Peyer's patch (tissue), 4 donors: Measurements from ENCODE around the gene AKAP13.

Experiments used
- POLR2A ChIP-seq, 2 donors: fragments of 450-650 bp; IDR thresholded peaks; one replicate each; pipeline ENCODE4 v1.5.1; 2017; ENCODE audit warnings: antibody characterized with exemption in 2 of 2, mild to moderate bottlenecking in 2 of 2, moderate library complexity in 2 of 2
- TF ChIP-seq, protein P1 (sequence below), 6 experiments: fragments of 450-650 bp in 4 of 6; fragments of 200-600 bp in 2 of 6; sonication (generic) in 1 of 6; IDR thresholded peaks; one replicate each; pipeline ENCODE4 v1.5.1; 2017 to 2019; ENCODE audit warnings: antibody characterized with exemption in 6 of 6, mild to moderate bottlenecking in 3 of 6, moderate library complexity in 1 of 6

DNA sequence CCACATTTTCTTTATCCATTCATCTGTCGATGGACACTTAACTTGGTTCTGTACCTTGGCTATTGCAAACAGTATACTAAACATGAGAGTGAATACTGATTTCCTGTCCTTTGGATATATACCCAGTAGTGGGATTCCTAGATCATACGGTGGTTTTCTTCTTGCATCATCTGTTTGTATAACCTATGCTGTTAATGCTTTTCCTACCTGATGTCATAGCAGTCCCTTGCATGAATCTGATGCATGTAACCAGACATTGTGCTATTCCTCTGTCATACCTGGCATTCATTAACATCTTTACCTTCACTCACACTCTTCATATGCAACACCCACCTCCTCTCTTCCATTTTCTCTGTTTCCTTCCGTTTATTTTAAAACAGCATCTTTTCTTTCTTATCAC, 229.1 kb downstream of the AKAP13 start:
- TF ChIP-seq, protein P1, sequence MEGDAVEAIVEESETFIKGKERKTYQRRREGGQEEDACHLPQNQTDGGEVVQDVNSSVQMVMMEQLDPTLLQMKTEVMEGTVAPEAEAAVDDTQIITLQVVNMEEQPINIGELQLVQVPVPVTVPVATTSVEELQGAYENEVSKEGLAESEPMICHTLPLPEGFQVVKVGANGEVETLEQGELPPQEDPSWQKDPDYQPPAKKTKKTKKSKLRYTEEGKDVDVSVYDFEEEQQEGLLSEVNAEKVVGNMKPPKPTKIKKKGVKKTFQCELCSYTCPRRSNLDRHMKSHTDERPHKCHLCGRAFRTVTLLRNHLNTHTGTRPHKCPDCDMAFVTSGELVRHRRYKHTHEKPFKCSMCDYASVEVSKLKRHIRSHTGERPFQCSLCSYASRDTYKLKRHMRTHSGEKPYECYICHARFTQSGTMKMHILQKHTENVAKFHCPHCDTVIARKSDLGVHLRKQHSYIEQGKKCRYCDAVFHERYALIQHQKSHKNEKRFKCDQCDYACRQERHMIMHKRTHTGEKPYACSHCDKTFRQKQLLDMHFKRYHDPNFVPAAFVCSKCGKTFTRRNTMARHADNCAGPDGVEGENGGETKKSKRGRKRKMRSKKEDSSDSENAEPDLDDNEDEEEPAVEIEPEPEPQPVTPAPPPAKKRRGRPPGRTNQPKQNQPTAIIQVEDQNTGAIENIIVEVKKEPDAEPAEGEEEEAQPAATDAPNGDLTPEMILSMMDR (IDR thresholded peaks at IDR 0.05) = no peak
- TF ChIP-seq POLR2A (IDR thresholded peaks at IDR 0.05) = no peak
